Pulmonary artery endothelial cell (primary cell): Measurements from ENCODE around the gene ZNF57. TPM values are rescaled to one million over a fixed set of nuclear protein-coding genes. Genes with fewer than 3 reads are reported as not detected.
A peak's percentile ranks its signal among the peaks of the same experiment; 100 is the strongest.
"Not testable (repeated sequence)": the region's sequence is repeated elsewhere in the genome, so short reads cannot be mapped to it uniquely, and the experiment has no call there.

Experiments used
- DNase-seq: peaks from one replicate; pipeline ENCODE4 v3.0.0-alpha.2; 2011; ENCODE audit warnings: low read depth, low spot score
- total RNA-seq: library from RNA; depleted of rRNA; stranded (reverse); fragments of >200 nt; gene quantifications from 2 replicates; pipeline ENCODE4 v1.2.3, GENCODE V29; 2014

Gene ZNF57
- total RNA-seq, 1 donor from 2014 or later, result 7.0 TPM

GRCh38 chr19:2896694-2897093, 4.0 kb upstream of the ZNF57 start:
- no peak for DNase-seq

GRCh38 chr19:2902590-2903218, 2.0 kb downstream of the ZNF57 start:
- DNase-seq, result no peak

GRCh38 chr19:2903326-2903725, 2.6 kb downstream of the ZNF57 start:
- not testable (repeated sequence) for DNase-seq

GRCh38 chr19:2905918-2906519, 5.3 kb downstream of the ZNF57 start:
- no peak for DNase-seq

GRCh38 chr19:2906631-2907195, 6.0 kb downstream of the ZNF57 start:
- no peak for DNase-seq

GRCh38 chr19:2912306-2912705, 11.6 kb downstream of the ZNF57 start:
- no peak for DNase-seq

- DNase-seq, result no peak
These were observed 16.8 kb downstream of the ZNF57 start for GRCh38 chr19:2917275-2918184.

GRCh38 chr19:2922987-2923386, 22.3 kb downstream of the ZNF57 start:
- no peak for DNase-seq

- DNase-seq, result no peak
These were observed 22.8 kb downstream of the ZNF57 start for GRCh38 chr19:2923510-2923909.

- no peak for DNase-seq
These were observed 25.8 kb downstream of the ZNF57 start for GRCh38 chr19:2926341-2927031.

- DNase-seq, result no peak
These were observed 26.3 kb downstream of the ZNF57 start for GRCh38 chr19:2927032-2927430.

- DNase-seq, result no peak
These were observed 32.8 kb downstream of the ZNF57 start for GRCh38 chr19:2933490-2933910.

GRCh38 chr19:2935863-2936262, 35.1 kb downstream of the ZNF57 start:
- DNase-seq, result not testable (repeated sequence)

- no peak for DNase-seq
These were observed 42.4 kb downstream of the ZNF57 start for GRCh38 chr19:2942928-2943640.

- DNase-seq, result no peak
These were observed 43.7 kb downstream of the ZNF57 start for GRCh38 chr19:2944403-2944774.

- peak; percentile 98 for DNase-seq
These were observed 44.2 kb downstream of the ZNF57 start, which contains the start of gene ZNF77 for GRCh38 chr19:2944775-2945574. TSS of gene ZNF77 (minus strand) at chr19:2944971. CDS start at chr19:2944840, 131 bp downstream.

- DNase-seq, result no peak
These were observed 45.0 kb downstream of the ZNF57 start for GRCh38 chr19:2945575-2946184.

GRCh38 chr19:2949939-2950285, 49.2 kb downstream of the ZNF57 start:
- DNase-seq, result peak; percentile 99
